Hematopoietic multipotent progenitor cell treated with erythropoietin and hydrocortisone succinate and interleukin-3 and kit ligand, for 17 days (in vitro differentiated cells): ENCODE results near the gene RWDD2A.
"Not testable (repeated sequence)": the region's sequence is repeated elsewhere in the genome, so short reads cannot be mapped to it uniquely, and the experiment has no call there.

Source experiments
- DNase-seq: peaks from one replicate; pipeline ENCODE4 v3.0.0-alpha.2; 2015; ENCODE audit warnings: low spot score

The RWDD2A gene

GRCh38 chr6:83192871-83193746, at the start of gene RWDD2A, which contains the start of gene PGM3:
Gene RWDD2A, plus strand, starts transcription at chr6:83193357. Its CDS starts 1,095 bp downstream, at chr6:83194452.
Gene PGM3, minus strand, starts transcription at chr6:83193265. Its CDS starts 2,253 bp downstream, at chr6:83191012.
- peak; percentile 80 for DNase-seq

GRCh38 chr6:83151114-83151513, 42.0 kb upstream of the RWDD2A start:
- DNase-seq, result no peak

GRCh38 chr6:83152913-83153312, 40.2 kb upstream of the RWDD2A start:
- no peak for DNase-seq

GRCh38 chr6:83153883-83154521, 39.2 kb upstream of the RWDD2A start:
- DNase-seq, result no peak

DNA sequence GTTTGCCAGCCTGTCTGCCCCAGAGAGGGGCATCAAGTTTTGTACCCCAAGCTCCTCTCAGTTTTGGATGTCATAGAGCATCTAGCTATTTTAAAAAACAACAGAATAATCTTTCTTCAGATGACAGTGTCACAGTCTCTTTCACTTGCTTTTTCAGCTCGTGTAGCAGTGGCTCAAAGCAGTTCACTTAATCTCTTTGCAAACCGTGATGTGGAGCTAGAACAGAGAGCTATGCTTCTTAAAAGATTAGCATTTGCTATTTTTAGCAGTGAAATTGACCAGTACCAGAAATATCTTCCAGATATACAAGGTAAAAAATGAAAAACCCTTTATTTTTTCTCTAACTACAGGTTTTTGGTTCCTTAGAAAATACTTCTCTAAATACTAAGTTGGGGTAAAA, 37.4 kb upstream of the RWDD2A start:
- DNase-seq, result no peak

DNA sequence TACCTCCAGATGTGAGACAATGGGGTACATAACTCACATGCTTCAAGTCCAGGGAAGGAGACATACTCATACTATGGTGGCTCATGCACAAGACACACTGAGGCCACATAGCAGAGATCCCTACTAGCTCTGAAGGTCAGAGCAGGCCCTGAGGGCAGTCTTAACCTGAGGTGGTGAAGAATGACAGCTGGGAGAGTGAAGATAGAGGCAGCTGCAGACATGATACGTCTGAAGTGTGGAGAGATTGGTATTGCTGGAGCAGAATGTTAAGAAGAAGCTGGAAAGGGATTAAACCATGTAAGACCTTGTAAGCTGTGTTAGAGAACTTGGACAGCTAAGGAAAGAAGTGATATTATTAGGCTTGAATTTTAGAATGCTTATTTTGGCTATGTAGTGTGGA, 33.0 kb upstream of the RWDD2A start:
- no peak for DNase-seq

- DNase-seq, result no peak
Observed at GRCh38 chr6:83167726-83168278, 25.4 kb upstream of the RWDD2A start.

DNA sequence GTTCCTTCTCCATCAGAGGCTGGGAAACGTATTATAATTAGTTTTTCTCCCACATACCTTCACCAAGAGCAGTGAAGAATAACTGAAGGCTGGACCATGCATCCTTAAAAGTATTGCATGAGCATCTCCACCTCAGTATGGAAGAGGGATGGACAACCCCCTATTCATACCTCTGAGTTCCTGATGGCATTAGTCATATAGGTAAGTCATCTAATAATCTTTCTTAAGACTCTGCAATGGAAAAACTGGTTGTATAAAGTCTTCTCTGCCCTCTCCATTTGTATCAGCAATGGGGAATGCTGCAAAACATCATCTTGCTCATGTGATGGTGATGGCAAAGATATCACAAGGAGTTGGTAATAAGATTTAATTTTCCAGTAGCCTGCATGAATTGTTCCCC, 24.6 kb upstream of the RWDD2A start:
- DNase-seq, result no peak

- DNase-seq, result no peak
Observed at GRCh38 chr6:83169106-83169505, 24.1 kb upstream of the RWDD2A start.

DNA sequence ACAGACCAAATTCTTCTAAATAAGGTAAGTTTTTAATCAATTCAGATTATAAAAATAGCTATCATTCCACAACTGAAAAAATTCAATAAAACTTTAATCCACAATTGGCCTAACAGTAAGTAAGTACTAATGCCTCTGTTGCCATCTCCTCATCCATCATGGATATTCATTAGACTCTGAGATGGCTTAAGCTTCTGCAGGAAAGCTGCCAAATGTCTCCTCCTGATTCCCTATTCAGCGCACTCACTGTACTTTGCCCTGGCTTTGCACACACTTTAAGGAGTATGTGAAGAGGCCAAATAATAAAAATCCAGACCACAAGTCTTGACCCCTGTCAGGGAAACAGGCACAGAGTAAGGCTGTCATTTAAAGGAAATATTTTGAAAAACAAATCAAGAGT, 23.6 kb upstream of the RWDD2A start:
- no peak for DNase-seq

DNA sequence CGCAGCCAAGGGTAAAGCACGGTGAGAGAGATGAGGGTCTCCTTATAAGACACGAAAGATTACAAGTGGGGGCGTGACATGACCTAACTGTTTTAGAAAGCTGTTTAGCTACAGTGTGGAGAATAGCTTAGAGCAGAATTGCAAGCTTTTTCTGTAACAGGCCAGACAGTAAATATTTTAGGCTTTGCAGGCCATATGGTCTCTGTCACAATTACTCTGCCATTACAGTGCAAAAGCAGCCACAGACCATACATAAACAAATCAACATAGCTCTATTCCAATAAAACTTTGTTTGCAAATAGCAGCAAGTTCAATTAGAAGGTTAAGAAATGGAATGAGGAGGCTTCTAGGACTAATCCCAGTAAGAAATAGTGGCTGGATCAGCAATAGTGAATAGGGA, 16.9 kb upstream of the RWDD2A start:
- DNase-seq, result no peak

- no peak for DNase-seq
Observed at GRCh38 chr6:83180426-83180950, 12.7 kb upstream of the RWDD2A start.

GRCh38 chr6:83182114-83182513, 11.0 kb upstream of the RWDD2A start:
- no peak for DNase-seq

DNA sequence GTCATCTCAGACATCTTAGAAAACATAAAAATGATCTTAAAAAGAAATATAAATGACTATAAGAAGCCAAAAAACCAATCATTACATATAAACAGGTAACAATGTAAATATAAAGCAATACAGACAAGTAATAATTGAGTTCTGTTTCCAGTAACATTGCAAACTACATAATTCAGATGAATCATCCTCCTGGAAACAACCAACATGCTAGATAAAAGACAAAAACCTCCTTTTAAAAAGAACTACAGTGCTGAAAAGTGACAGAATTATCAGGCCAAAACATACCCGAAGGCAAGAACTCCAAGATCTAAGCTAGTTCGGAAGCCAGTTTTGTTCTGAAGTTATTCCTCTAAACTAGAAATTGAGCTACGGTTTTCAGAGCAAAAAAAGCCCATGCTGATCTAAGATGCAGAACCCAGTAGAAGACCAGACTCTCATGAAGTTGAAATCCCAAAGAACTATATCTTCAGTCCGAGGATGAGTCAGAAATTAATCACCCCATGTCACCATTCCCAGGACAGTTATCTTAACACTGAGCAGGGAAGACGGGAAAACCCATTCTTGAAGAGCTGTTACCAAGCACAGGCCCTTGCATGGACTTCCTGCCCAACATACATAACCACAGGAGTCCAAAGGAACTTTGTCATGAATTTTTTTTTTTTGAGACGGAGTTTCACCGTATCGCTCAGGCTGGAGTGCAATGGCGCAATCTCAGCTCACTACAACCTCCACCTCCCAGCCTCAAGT, 9.9 kb upstream of the RWDD2A start:
- DNase-seq, result no peak

DNA sequence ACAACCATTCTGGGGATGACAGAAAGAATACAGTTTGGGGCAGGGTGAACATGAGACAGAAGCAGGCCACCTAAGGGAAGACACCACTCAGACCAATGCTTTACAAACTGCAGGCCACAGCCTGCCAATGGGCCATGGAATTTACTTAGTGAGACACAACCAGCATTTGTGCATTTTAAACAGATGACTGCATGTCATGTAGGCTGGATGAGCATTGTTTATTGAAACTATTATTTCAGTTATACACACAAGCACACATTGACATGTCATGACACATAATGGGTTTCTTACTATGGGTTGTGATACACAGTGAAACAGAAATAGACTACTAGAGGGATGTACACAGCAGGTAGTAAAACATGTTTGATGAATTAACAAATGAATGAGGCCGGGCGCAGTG, 8.1 kb upstream of the RWDD2A start:
- DNase-seq, result no peak

DNA sequence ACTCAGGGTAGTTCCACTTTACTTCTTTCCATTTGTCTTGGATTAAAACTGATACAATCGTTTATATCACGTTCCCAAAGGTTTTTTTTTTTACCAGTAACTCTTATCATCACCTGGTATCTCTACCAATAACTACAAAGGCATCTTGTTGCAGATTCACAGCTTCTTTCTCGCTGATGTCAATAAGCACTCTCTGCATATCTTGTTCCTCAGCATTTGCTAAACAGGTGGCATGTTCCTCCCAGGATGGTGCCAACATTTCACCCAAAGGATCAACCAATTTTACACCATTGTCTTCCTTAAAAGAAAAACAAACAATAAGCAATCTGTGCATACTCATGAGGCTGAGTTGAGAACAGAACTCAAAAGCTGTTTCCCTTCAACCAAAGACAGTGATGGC, 4.7 kb upstream of the RWDD2A start:
- no peak for DNase-seq

GRCh38 chr6:83190626-83191025, 2.5 kb upstream of the RWDD2A start:
- no peak for DNase-seq

- DNase-seq, result not testable (repeated sequence)
Observed at GRCh38 chr6:83191974-83192373, 1.2 kb upstream of the RWDD2A start.

DNA sequence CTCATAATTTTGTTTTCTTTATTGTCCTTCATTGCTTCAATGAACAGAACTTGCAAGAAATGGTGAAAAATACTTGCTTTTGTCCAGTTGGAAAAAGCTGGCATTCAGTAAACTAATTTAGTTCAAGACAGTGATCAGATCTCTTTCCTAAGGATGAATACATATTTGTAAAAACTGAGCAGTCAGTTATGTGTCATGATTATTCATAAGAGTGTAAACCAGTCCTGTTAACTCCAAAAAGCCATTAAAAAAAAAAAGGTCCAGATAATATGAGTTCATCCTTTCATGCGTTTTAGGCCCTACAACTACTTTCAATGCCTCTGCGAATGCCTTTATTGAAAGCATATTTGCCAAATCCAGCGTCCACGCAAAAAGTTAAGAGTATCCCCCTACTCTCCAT, 701 bp upstream of the RWDD2A start:
- peak; percentile 8 for DNase-seq

GRCh38 chr6:83193747-83194566, 800 bp downstream of the RWDD2A start:
- DNase-seq, result no peak

DNA sequence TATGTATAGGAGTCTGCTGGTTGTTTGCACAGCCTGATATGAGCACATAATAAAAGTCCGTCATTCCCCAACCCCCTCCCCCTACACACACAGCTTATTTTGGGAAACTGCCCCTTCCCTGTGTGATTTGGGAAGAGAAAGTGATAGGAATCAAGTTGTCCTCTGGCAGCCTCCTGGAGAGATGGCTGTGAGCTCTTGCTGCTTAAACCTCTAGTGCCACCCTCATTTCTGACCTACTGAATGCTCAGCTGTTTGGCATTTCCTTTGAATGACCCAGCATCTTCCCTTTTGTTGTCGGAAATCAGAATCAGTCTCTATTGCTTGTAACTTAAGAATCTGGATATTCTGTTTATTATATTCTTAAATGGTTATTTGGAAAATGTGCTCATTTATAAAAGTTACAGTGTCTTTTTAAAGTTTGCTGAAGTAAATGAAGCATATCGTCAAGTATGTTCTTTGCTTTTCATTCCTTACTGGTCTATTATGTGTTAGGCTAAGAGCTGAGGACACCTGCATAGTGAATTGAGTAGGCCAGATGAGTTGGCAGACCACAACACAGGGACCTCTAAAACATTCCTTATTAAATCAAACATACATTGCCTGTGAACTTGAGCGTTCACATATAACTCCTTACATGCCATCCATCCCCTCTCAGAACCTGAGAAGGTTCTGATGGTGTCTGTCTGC, 5.5 kb downstream of the RWDD2A start:
- no peak for DNase-seq
